GM12878 (cell line): ENCODE measurements around the gene TBXA2R. TPM values are rescaled to one million over a fixed set of nuclear protein-coding genes. Genes with fewer than 3 reads are reported as not detected.

Experiments used
- ATAC-seq: fragments of 200-7000 bp; cut with Tn5 transposase; 3 replicates; pipeline ENCODE4 v1.9.1; 2020; ENCODE audit warnings: mild to moderate bottlenecking, moderate library complexity
- BruUV-seq: library from RNA; stranded (reverse); fragments of 400-500 nt; replicated peaks from 2 replicates; lab custom pipeline; 2021; lab: Mats Ljungman, UMichigan
- CTCF ChIA-PET: fragments of 300-600 bp; sonication (Branson Sonifier 250); formaldehyde crosslinking; extraction: SDS; loops from one replicate; lab custom pipeline; 2021; ENCODE audit warnings: inconsistent platforms; lab: Yijun Ruan, JAX
- POLR2A ChIA-PET: fragments of 350-600 bp; formaldehyde crosslinking; extraction: SDS; loops from one replicate; lab custom pipeline; 2021; ENCODE audit warnings: inconsistent platforms; lab: Charles Lee
- RAD21 ChIA-PET: fragments of 300-600 bp; sonication (Branson Sonifier 250); formaldehyde crosslinking; loops from one replicate; lab custom pipeline; 2023; ENCODE audit warnings: antibody characterized with exemption; ENCODE audit not compliant: unreplicated experiment; lab: Charles Lee
- SMC1A ChIA-PET: fragments of 300-600 bp; sonication (Branson Sonifier 250); formaldehyde crosslinking; loops from one replicate; lab custom pipeline; 2023; ENCODE audit not compliant: unreplicated experiment, uncharacterized antibody; lab: Charles Lee
- DNase-seq: peaks from one replicate; pipeline ENCODE4 v3.0.0-alpha.2; 2011; ENCODE audit warnings: low read depth, low spot score
- FAIRE-seq: peaks from 3 replicates; lab custom pipeline; 2011; peaks lifted over from hg19 to GRCh38; lab: Jason Lieb, UNC
- H2AFZ ChIP-seq: 2 replicates; pipeline ENCODE4 v1.6.0; 2011; ENCODE audit warnings: low read depth, low read length, control low read depth; ENCODE audit not compliant: control insufficient read depth
- H3K27ac ChIP-seq: 2 replicates; pipeline ENCODE4 v1.5.1; 2011; ENCODE audit warnings: control low read depth; ENCODE audit not compliant: control insufficient read depth, insufficient read depth
- H3K27me3 ChIP-seq, 2 experiments: replicated peaks in 1 of 2; 2 replicates each; pipeline versions ENCODE4 v1.6.0 to v1.6.1; 2011; ENCODE audit warnings: low read length in 1 of 2; ENCODE audit not compliant: control insufficient read depth in 2 of 2, insufficient read depth in 2 of 2
- H3K36me3 ChIP-seq, 2 experiments: 2 replicates each; pipeline ENCODE4 v1.5.1; 2011; ENCODE audit warnings: low read length in 1 of 2; ENCODE audit not compliant: control insufficient read depth in 2 of 2, insufficient read depth in 2 of 2
- H3K4me1 ChIP-seq: 2 replicates; pipeline ENCODE4 v1.6.1; 2011; ENCODE audit warnings: mild to moderate bottlenecking, low read length, moderate library complexity, mixed read lengths; ENCODE audit not compliant: control insufficient read depth, insufficient read depth
- H3K4me2 ChIP-seq: 2 replicates; pipeline ENCODE4 v1.6.0; 2011; ENCODE audit warnings: control low read depth; ENCODE audit not compliant: control insufficient read depth, insufficient read depth
- H3K4me3 ChIP-seq: fragments of 200-600 bp; sonication (generic); 2 replicates; pipeline ENCODE4 v1.5.1; 2016
- H3K79me2 ChIP-seq: 2 replicates; pipeline ENCODE4 v1.6.0; 2011; ENCODE audit warnings: low read length; ENCODE audit not compliant: control insufficient read depth, insufficient read depth
- H3K9ac ChIP-seq: 2 replicates; pipeline ENCODE4 v1.8.0; 2011; ENCODE audit warnings: low read length, control low read depth, mixed read lengths; ENCODE audit not compliant: control insufficient read depth, insufficient read depth
- H3K9me3 ChIP-seq: replicated peaks from 3 replicates; pipeline ENCODE4 v1.5.1; 2011; ENCODE audit warnings: mild to moderate bottlenecking, low read length; ENCODE audit not compliant: control insufficient read depth, insufficient read depth
- H4K20me1 ChIP-seq: 2 replicates; pipeline ENCODE4 v1.6.0; 2011; ENCODE audit not compliant: control insufficient read depth, insufficient read depth
- BHLHE40 ChIP-seq, 2 experiments: fragments of 450-650 bp in 1 of 2; IDR thresholded peaks; 2 replicates each; pipeline ENCODE4 v1.6.1; 2011 to 2017; ENCODE audit warnings: low read depth in 2 of 2, borderline replicate concordance in 1 of 2, improper control_type of control experiment in 1 of 2, low read length in 1 of 2, mild to moderate bottlenecking in 1 of 2
- ELK1 ChIP-seq: IDR thresholded peaks from 2 replicates; pipeline ENCODE4 v1.6.1; 2012; ENCODE audit warnings: low read depth, low read length, improper control_type of control experiment
- HDGF ChIP-seq: fragments of 450-650 bp; IDR thresholded peaks from 2 replicates; pipeline ENCODE4 v1.6.1; 2016; ENCODE audit warnings: antibody characterized with exemption
- NR2F1 ChIP-seq: fragments of 450-650 bp; conservative IDR thresholded peaks from 2 replicates; pipeline ENCODE4 v1.6.1; 2017; ENCODE audit warnings: mild to moderate bottlenecking
- WGBS: methylation state at CpG from one replicate; pipeline ENCODE4 v1.1.6; 2016; ENCODE audit warnings: low lambda C conversion rate; ENCODE audit not compliant: insufficient replicate concordance, insufficient coverage; ENCODE audit errors: missing lambda C conversion rate; 5-methylcytosine and 5-hydroxymethylcytosine counted together
- in situ Hi-C: fragments of 300-500 bp; cut with MboI; formaldehyde crosslinking; loops from 9 replicates; pipeline ENCODE4 v1.14.3; 2018; ENCODE audit warnings: mixed read lengths
- intact Hi-C: fragments of 100-400 bp; cut with micrococcal nuclease; formaldehyde crosslinking; loops from one replicate; pipeline ENCODE4 v1.14.2; 2022; ENCODE audit not compliant: unreplicated experiment
- polyA plus RNA-seq, 11 experiments: library from polyadenylated mRNA; depleted of rRNA in 4 of 11; unstranded in 6 of 11; stranded (reverse) in 5 of 11; fragments of >200 nt; fragmentation: Nextera tagmentation in 4 of 11; fragmentation: Illumina TruSeq in 1 of 11; extraction: Ambion mirVana in 4 of 11; extraction: Trizol in 1 of 11; gene quantifications; 1 replicate in 1 of 11; 2 replicates in 10 of 11; pipeline versions ENCODE4 v1.2.1 to v1.2.3, GENCODE V29; 2011 to 2016; ENCODE audit warnings: inconsistent platforms in 2 of 11, missing spikeins in 2 of 11, low read depth in 1 of 11
- total RNA-seq, 4 experiments: library from RNA; depleted of rRNA in 3 of 4; stranded (reverse); fragments of >200 nt in 3 of 4; fragmentation: Illumina TruSeq in 1 of 4; extraction: Trizol in 1 of 4; gene quantifications; 2 replicates each; pipeline versions ENCODE4 v1.2.1 to v1.2.3, GENCODE V29; 2013 to 2021
- TF ChIP-seq, protein P1 (sequence below): fragments of 450-650 bp; IDR thresholded peaks from 2 replicates; pipeline ENCODE4 v1.6.1; 2017; ENCODE audit warnings: antibody characterized with exemption, mild to moderate bottlenecking, moderate library complexity

TBXA2R gene
- total and polyA plus RNA-seq, 10 of the 15 experiments (the other 5 are each of a cell fraction or from before 2014, with no cell fraction given) = 0.03 TPM; not detected in 8

- BruUV-seq = no TSS peak
Measured at GRCh38 chr19:3649888-3650287, 43.2 kb upstream of the TBXA2R start.

More at GRCh38 chr19:3649888-3650287, 43.2 kb upstream of the TBXA2R start:
- no peak overlapping the region for H3K9ac ChIP-seq
- H3K4me3 ChIP-seq = no peak overlapping the region
- intact Hi-C loops = no loop called here
- TF ChIP-seq, protein P1, sequence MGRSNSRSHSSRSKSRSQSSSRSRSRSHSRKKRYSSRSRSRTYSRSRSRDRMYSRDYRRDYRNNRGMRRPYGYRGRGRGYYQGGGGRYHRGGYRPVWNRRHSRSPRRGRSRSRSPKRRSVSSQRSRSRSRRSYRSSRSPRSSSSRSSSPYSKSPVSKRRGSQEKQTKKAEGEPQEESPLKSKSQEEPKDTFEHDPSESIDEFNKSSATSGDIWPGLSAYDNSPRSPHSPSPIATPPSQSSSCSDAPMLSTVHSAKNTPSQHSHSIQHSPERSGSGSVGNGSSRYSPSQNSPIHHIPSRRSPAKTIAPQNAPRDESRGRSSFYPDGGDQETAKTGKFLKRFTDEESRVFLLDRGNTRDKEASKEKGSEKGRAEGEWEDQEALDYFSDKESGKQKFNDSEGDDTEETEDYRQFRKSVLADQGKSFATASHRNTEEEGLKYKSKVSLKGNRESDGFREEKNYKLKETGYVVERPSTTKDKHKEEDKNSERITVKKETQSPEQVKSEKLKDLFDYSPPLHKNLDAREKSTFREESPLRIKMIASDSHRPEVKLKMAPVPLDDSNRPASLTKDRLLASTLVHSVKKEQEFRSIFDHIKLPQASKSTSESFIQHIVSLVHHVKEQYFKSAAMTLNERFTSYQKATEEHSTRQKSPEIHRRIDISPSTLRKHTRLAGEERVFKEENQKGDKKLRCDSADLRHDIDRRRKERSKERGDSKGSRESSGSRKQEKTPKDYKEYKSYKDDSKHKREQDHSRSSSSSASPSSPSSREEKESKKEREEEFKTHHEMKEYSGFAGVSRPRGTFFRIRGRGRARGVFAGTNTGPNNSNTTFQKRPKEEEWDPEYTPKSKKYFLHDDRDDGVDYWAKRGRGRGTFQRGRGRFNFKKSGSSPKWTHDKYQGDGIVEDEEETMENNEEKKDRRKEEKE = no peak
- TF ChIP-seq ELK1 (no peak), HDGF (no peak), BHLHE40 (IDR thresholded peaks at IDR 0.05; ENCODE audit: borderline replicate concordance in 1 of 2, low read depth in 2 of 2, low read length in 1 of 2) (no peak), NR2F1 (no peak)
- RAD21 ChIA-PET = no interaction called here
- FAIRE-seq (no peak), ATAC-seq (no peak), DNase-seq (no peak)
- no peak overlapping the region for H2AFZ ChIP-seq
- no peak overlapping the region for H3K4me2 ChIP-seq
- no peaks in the 10 kb centered on the region for H3K27me3 ChIP-seq
- in situ Hi-C loops = no loop called here
- SMC1A ChIA-PET = no interaction called here
- WGBS = 98% methylated on average over 16 of the region's 16 CpGs
- CTCF ChIA-PET = no interaction called here
- H3K36me3 ChIP-seq = peaks cover 0 to 3% of the 10 kb centered on the region in 2 experiments; a peak in 1 of 4 replicates
- no peaks in the 10 kb centered on the region for H3K79me2 ChIP-seq
- H3K9me3 ChIP-seq = no peaks in the 10 kb centered on the region
- H3K27ac ChIP-seq = no peak overlapping the region
- H3K4me1 ChIP-seq = no peaks in the 10 kb centered on the region
- H4K20me1 ChIP-seq = no peaks in the 10 kb centered on the region
- POLR2A ChIA-PET = no interaction called here
